K562 (cell line): Measurements from ENCODE around the gene VSIG10L2. TPM values are rescaled to one million over a fixed set of nuclear protein-coding genes. Genes with fewer than 3 reads are reported as not detected.

ENCODE experiments used
- BHLHE40 ChIP-seq: IDR thresholded peaks from 2 replicates; pipeline ENCODE4 v1.6.1; 2011; ENCODE audit warnings: low read length, improper control_type of control experiment
- CXXC5 ChIP-seq: fragments of 250-450 bp; sonication (Bioruptor Pico); IDR thresholded peaks from 2 replicates; pipeline ENCODE4 v1.8.0; 2022; ENCODE audit warnings: inconsistent platforms, mild to moderate bottlenecking, moderate library complexity
- DDX20 ChIP-seq: fragments of 450-650 bp; IDR thresholded peaks from 2 replicates; pipeline ENCODE4 v1.6.1; 2016; ENCODE audit warnings: missing genetic modification characterization, low read depth, mild to moderate bottlenecking, missing compliant biosample characterization, moderate library complexity
- DEAF1 ChIP-seq: fragments of 450-650 bp; formaldehyde crosslinking; IDR thresholded peaks from 2 replicates; pipeline ENCODE4 v1.4.0; 2020; ENCODE audit warnings: mild to moderate bottlenecking, moderate library complexity
- KDM2B ChIP-seq: fragments of 250-450 bp; sonication (Bioruptor Pico); IDR thresholded peaks from 2 replicates; pipeline ENCODE4 v1.8.0; 2021; ENCODE audit warnings: mild to moderate bottlenecking, moderate library complexity
- LCOR ChIP-seq: sonication (generic); formaldehyde crosslinking; IDR thresholded peaks from 2 replicates; pipeline ENCODE4 v1.8.0; 2022; ENCODE audit warnings: mild to moderate bottlenecking, missing genetic modification reagents
- MCM7 ChIP-seq, 2 experiments: fragments of 450-650 bp; IDR thresholded peaks; 2 replicates each; pipeline ENCODE4 v1.6.1; 2016 to 2018
- NFRKB ChIP-seq: fragments of 450-650 bp; IDR thresholded peaks from 2 replicates; pipeline ENCODE4 v1.6.1; 2016; ENCODE audit warnings: low read depth
- SMC3 ChIP-seq: conservative IDR thresholded peaks from 2 replicates; pipeline ENCODE4 v1.6.1; 2011; ENCODE audit warnings: low read depth, low read length, improper control_type of control experiment; ENCODE audit not compliant: insufficient read depth
- SRF ChIP-seq, 2 experiments: fragments of 250-450, 450-650 bp in 1 of 2; sonication (Bioruptor Pico) in 1 of 2; sonication (generic) in 1 of 2; formaldehyde crosslinking; IDR thresholded peaks; 2 replicates each; pipeline versions ENCODE4 v1.5.0 to v1.5.1; 2020 to 2022; ENCODE audit warnings: mild to moderate bottlenecking in 1 of 2, missing genetic modification reagents in 1 of 2
- TEAD2 ChIP-seq: fragments of 450-650 bp; IDR thresholded peaks from 2 replicates; pipeline ENCODE4 v1.6.1; 2016; ENCODE audit warnings: missing genetic modification characterization, control low read depth, missing compliant biosample characterization
- TRIM24 ChIP-seq, 2 experiments: fragments of 450-650 bp; IDR thresholded peaks; 2 replicates each; pipeline ENCODE4 v1.6.1; 2016
- ZFP36 ChIP-seq: fragments of 150-350 bp; IDR thresholded peaks from 2 replicates; pipeline ENCODE4 v1.6.1; 2018; ENCODE audit warnings: low read length, low read depth; ENCODE audit not compliant: partially characterized antibody
- ZNF408 ChIP-seq: fragments of 250-450 bp; sonication (Bioruptor Pico); IDR thresholded peaks from 2 replicates; pipeline ENCODE4 v1.4.0; 2020; ENCODE audit warnings: low read depth, mild to moderate bottlenecking, moderate library complexity
- ZNF668 ChIP-seq: fragments of 250-450 bp; sonication (Bioruptor Pico); IDR thresholded peaks from 2 replicates; pipeline ENCODE4 v1.8.0; 2022; ENCODE audit warnings: mild to moderate bottlenecking, inconsistent platforms
- ZNF75A ChIP-seq: fragments of 450-650 bp; formaldehyde crosslinking; IDR thresholded peaks from 2 replicates; pipeline ENCODE4 v1.4.0; 2020; ENCODE audit warnings: mild to moderate bottlenecking
- polyA plus RNA-seq, 8 experiments: library from polyadenylated mRNA; depleted of rRNA in 4 of 8; stranded (reverse) in 5 of 8; unstranded in 3 of 8; fragments of >200 nt; fragmentation: Nextera tagmentation in 2 of 8; fragmentation: Illumina TruSeq in 1 of 8; extraction: Ambion mirVana in 2 of 8; extraction: Trizol in 1 of 8; gene quantifications; 2 replicates each; pipeline versions ENCODE4 v1.2.1 to v1.2.3, GENCODE V29; 2011 to 2014; ENCODE audit warnings: inconsistent platforms in 1 of 8, missing spikeins in 1 of 8
- total RNA-seq, 7 experiments: library from RNA; depleted of rRNA in 6 of 7; stranded (reverse); fragments of >200 nt in 6 of 7; fragmentation: Illumina TruSeq in 2 of 7; extraction: Trizol in 2 of 7; gene quantifications; 2 replicates each; pipeline versions ENCODE4 v1.2.1 to v1.2.3, GENCODE V29; 2011 to 2021; ENCODE audit warnings: low replicate concordance in 1 of 7
- TF ChIP-seq, protein P1 (sequence below), 3 experiments: IDR thresholded peaks in 2 of 3; conservative IDR thresholded peaks in 1 of 3; 2 replicates each; pipeline ENCODE4 v1.5.1; 2011 to 2012; ENCODE audit warnings: low read length in 3 of 3, mild to moderate bottlenecking in 3 of 3, control low read depth in 2 of 3, improper control_type of control experiment in 1 of 3, inconsistent platforms in 1 of 3, low read depth in 1 of 3, mixed read lengths in 1 of 3, moderate library complexity in 1 of 3; ENCODE audit not compliant: insufficient read depth in 2 of 3
- TF ChIP-seq, protein P2 (sequence below): fragments of 250-450 bp; sonication (Bioruptor Pico); IDR thresholded peaks from 2 replicates; pipeline ENCODE4 v1.6.1; 2021; ENCODE audit warnings: mild to moderate bottlenecking
- TF ChIP-seq, protein P3 (sequence below), 2 experiments: fragments of 450-650 bp in 1 of 2; sonication (generic) in 1 of 2; formaldehyde crosslinking in 1 of 2; IDR thresholded peaks in 1 of 2; conservative IDR thresholded peaks in 1 of 2; 2 replicates each; pipeline versions ENCODE4 v1.6.1 to v1.8.1; 2016 to 2023; ENCODE audit warnings: mild to moderate bottlenecking in 2 of 2, moderate library complexity in 2 of 2, inconsistent platforms in 1 of 2, missing genetic modification reagents in 1 of 2

Gene VSIG10L2
- total and polyA plus RNA-seq, 9 of the 15 experiments (the other 6 are each of a cell fraction or from before 2014, with no cell fraction given) = not detected

GRCh38 chr11:125923012-125923579 lies 22.7 kb upstream of the VSIG10L2 start (continued):
- TF ChIP-seq, protein P1, sequence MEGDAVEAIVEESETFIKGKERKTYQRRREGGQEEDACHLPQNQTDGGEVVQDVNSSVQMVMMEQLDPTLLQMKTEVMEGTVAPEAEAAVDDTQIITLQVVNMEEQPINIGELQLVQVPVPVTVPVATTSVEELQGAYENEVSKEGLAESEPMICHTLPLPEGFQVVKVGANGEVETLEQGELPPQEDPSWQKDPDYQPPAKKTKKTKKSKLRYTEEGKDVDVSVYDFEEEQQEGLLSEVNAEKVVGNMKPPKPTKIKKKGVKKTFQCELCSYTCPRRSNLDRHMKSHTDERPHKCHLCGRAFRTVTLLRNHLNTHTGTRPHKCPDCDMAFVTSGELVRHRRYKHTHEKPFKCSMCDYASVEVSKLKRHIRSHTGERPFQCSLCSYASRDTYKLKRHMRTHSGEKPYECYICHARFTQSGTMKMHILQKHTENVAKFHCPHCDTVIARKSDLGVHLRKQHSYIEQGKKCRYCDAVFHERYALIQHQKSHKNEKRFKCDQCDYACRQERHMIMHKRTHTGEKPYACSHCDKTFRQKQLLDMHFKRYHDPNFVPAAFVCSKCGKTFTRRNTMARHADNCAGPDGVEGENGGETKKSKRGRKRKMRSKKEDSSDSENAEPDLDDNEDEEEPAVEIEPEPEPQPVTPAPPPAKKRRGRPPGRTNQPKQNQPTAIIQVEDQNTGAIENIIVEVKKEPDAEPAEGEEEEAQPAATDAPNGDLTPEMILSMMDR (IDR thresholded peaks at IDR 0.05 in 2 of 3, conservative IDR thresholded peaks at IDR 0.05 in 1 of 3; ENCODE audit: insufficient read depth in 2 of 3, low read depth in 1 of 3, low read length in 3 of 3) = peak; percentile 80 to 90 (median 81)
- TF ChIP-seq ZNF408 (CRISPR knock-in tag) = no peak
- peak; percentile 47; the same call in 1 of the 2 replicates for TF ChIP-seq BHLHE40
- no peak for TF ChIP-seq TEAD2 (tag)
- TF ChIP-seq, protein P2, sequence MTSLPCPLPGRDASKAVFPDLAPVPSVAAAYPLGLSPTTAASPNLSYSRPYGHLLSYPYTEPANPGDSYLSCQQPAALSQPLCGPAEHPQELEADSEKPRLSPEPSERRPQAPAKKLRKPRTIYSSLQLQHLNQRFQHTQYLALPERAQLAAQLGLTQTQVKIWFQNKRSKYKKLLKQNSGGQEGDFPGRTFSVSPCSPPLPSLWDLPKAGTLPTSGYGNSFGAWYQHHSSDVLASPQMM (CRISPR knock-in tag) = no peak
- TF ChIP-seq KDM2B (CRISPR knock-in tag) = no peak
- TF ChIP-seq TRIM24 (IDR thresholded peaks at IDR 0.05) = no peak
- no peak for TF ChIP-seq SRF (CRISPR knock-in tag; IDR thresholded peaks at IDR 0.05)
- TF ChIP-seq, protein P3, sequence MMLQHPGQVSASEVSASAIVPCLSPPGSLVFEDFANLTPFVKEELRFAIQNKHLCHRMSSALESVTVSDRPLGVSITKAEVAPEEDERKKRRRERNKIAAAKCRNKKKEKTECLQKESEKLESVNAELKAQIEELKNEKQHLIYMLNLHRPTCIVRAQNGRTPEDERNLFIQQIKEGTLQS (IDR thresholded peaks at IDR 0.05) = no peak
- TF ChIP-seq, protein P3 (CRISPR knock-in tag; conservative IDR thresholded peaks at IDR 0.05) = no peak
- TF ChIP-seq ZNF75A (CRISPR knock-in tag) = no peak
- TF ChIP-seq ZNF668 = no peak
- peak; percentile 81 for TF ChIP-seq SMC3
- TF ChIP-seq ZFP36 = peak; percentile 16
- no peak for TF ChIP-seq DDX20
- no peak for TF ChIP-seq CXXC5 (CRISPR knock-in tag)
- no peak for TF ChIP-seq MCM7 (IDR thresholded peaks at IDR 0.05)
- peak; percentile 63 for TF ChIP-seq DEAF1 (CRISPR knock-in tag)
- TF ChIP-seq NFRKB = no peak
- 0 out of 2 replicates have a peak, but pooled peaks have one; percentile 52 for TF ChIP-seq LCOR
